HepG2 (cell line): ENCODE results near the gene CTXN1. TPM values are rescaled to one million over a fixed set of nuclear protein-coding genes. Genes with fewer than 3 reads are reported as not detected.

Experiments
- CREB1 ChIP-seq, 2 experiments: fragments of 450-650 bp in 1 of 2; IDR thresholded peaks; 2 replicates each; pipeline ENCODE4 v1.6.1; 2016 to 2017; ENCODE audit warnings: control low read depth in 1 of 2, mild to moderate bottlenecking in 1 of 2, missing compliant biosample characterization in 1 of 2, missing genetic modification characterization in 1 of 2
- EHMT2 ChIP-seq: fragments of 200-600 bp; sonication (generic); IDR thresholded peaks from 2 replicates; pipeline ENCODE4 v1.7.0; 2017; ENCODE audit warnings: antibody characterized with exemption, low read depth, low read length, borderline replicate concordance
- GMEB1 ChIP-seq: sonication (generic); formaldehyde crosslinking; IDR thresholded peaks from 2 replicates; pipeline ENCODE4 v1.5.1; 2020; ENCODE audit warnings: missing genetic modification reagents, mild to moderate bottlenecking, borderline replicate concordance
- HNF1A ChIP-seq, 2 experiments: sonication (generic) in 1 of 2; formaldehyde crosslinking in 1 of 2; IDR thresholded peaks; 2 replicates each; pipeline versions ENCODE4 v1.4.0 to v1.6.1; 2016 to 2020; ENCODE audit warnings: borderline replicate concordance in 1 of 2, low read depth in 1 of 2, mild to moderate bottlenecking in 1 of 2, missing genetic modification reagents in 1 of 2
- KLF11 ChIP-seq: IDR thresholded peaks from 2 replicates; pipeline ENCODE4 v1.6.1; 2016; ENCODE audit warnings: missing compliant biosample characterization
- NFE2L1 ChIP-seq: sonication (generic); formaldehyde crosslinking; IDR thresholded peaks from 2 replicates; pipeline ENCODE4 v1.4.0; 2020; ENCODE audit warnings: missing genetic modification reagents, mild to moderate bottlenecking, borderline replicate concordance
- POGK ChIP-seq: sonication (generic); formaldehyde crosslinking; conservative IDR thresholded peaks from 2 replicates; pipeline ENCODE4 v1.8.0; 2022; ENCODE audit warnings: mild to moderate bottlenecking, moderate library complexity, missing genetic modification reagents
- SIX1 ChIP-seq: sonication (generic); formaldehyde crosslinking; IDR thresholded peaks from 2 replicates; pipeline ENCODE4 v1.4.0; 2020; ENCODE audit warnings: missing genetic modification reagents, borderline replicate concordance
- SP2 ChIP-seq: sonication (generic); formaldehyde crosslinking; IDR thresholded peaks from 2 replicates; pipeline ENCODE4 v1.5.1; 2020; ENCODE audit warnings: mild to moderate bottlenecking, missing genetic modification reagents
- ZBTB42 ChIP-seq: sonication (generic); formaldehyde crosslinking; IDR thresholded peaks from 2 replicates; pipeline ENCODE4 v1.5.0; 2020; ENCODE audit warnings: mild to moderate bottlenecking, missing genetic modification reagents
- ZNF232 ChIP-seq: sonication (generic); formaldehyde crosslinking; IDR thresholded peaks from 2 replicates; pipeline ENCODE4 v1.4.0; 2020; ENCODE audit warnings: missing genetic modification reagents, borderline replicate concordance
- ZNF605 ChIP-seq: sonication (generic); formaldehyde crosslinking; IDR thresholded peaks from 2 replicates; pipeline ENCODE4 v1.8.0; 2022; ENCODE audit warnings: mild to moderate bottlenecking, missing genetic modification reagents
- polyA plus RNA-seq, 8 experiments: library from polyadenylated mRNA; depleted of rRNA in 3 of 8; stranded (reverse) in 7 of 8; unstranded in 1 of 8; fragments of >200 nt; fragmentation: Illumina TruSeq in 4 of 8; extraction: Trizol in 4 of 8; gene quantifications; 2 replicates each; pipeline versions ENCODE4 v1.2.1 to v1.2.3, GENCODE V29; 2011 to 2016; ENCODE audit warnings: low read depth in 4 of 8, missing spikeins in 1 of 8, mixed read lengths in 1 of 8; ENCODE audit not compliant: insufficient read depth in 1 of 8
- total RNA-seq, 5 experiments: library from RNA; depleted of rRNA; stranded (reverse); fragments of >200 nt; fragmentation: Illumina TruSeq; extraction: Trizol; gene quantifications; 2 replicates each; pipeline ENCODE4 v1.2.3, GENCODE V29; 2016; ENCODE audit warnings: low read depth in 1 of 5
- TF ChIP-seq, protein P1 (sequence below): sonication (generic); formaldehyde crosslinking; IDR thresholded peaks from 2 replicates; pipeline ENCODE4 v1.8.1; 2023; ENCODE audit warnings: mild to moderate bottlenecking, inconsistent platforms, moderate library complexity, missing genetic modification reagents, borderline replicate concordance
- TF ChIP-seq, protein P2 (sequence below): sonication (generic); formaldehyde crosslinking; IDR thresholded peaks from 2 replicates; pipeline ENCODE4 v1.5.1; 2020; ENCODE audit warnings: missing genetic modification reagents, mild to moderate bottlenecking, borderline replicate concordance
- TF ChIP-seq, protein P3 (sequence below): sonication (generic); formaldehyde crosslinking; IDR thresholded peaks from 2 replicates; pipeline ENCODE4 v1.8.1; 2023; ENCODE audit warnings: mild to moderate bottlenecking, moderate library complexity, missing genetic modification reagents
- TF ChIP-seq, protein P4 (sequence below): IDR thresholded peaks from 2 replicates; pipeline ENCODE4 v1.6.1; 2016

Gene CTXN1
- total and polyA plus RNA-seq, 2 of the 13 experiments (the other 11 are each of a cell fraction or from before 2014, with no cell fraction given): 0.11 TPM; not detected in 1

- TF ChIP-seq GMEB1 (CRISPR knock-in tag) (no peak), NFE2L1 (CRISPR knock-in tag) (no peak), SP2 (CRISPR knock-in tag) (no peak), ZNF232 (CRISPR knock-in tag) (no peak), ZNF605 (CRISPR knock-in tag) (no peak), SIX1 (CRISPR knock-in tag) (no peak), CREB1 (IDR thresholded peaks at IDR 0.05) (peak; percentile 14; the same call in 1 of the 2 replicates), CREB1 (CRISPR knock-in tag; IDR thresholded peaks at IDR 0.05) (no peak), ZBTB42 (no peak), POGK (peak; percentile 52; the same call in 1 of the 2 replicates), EHMT2 (no peak), HNF1A (IDR thresholded peaks at IDR 0.05; ENCODE audit: low read depth) (no peak), HNF1A (CRISPR knock-in tag; IDR thresholded peaks at IDR 0.05; ENCODE audit: borderline replicate concordance) (no peak), KLF11 (CRISPR knock-in tag) (no peak)
- TF ChIP-seq, protein P1, sequence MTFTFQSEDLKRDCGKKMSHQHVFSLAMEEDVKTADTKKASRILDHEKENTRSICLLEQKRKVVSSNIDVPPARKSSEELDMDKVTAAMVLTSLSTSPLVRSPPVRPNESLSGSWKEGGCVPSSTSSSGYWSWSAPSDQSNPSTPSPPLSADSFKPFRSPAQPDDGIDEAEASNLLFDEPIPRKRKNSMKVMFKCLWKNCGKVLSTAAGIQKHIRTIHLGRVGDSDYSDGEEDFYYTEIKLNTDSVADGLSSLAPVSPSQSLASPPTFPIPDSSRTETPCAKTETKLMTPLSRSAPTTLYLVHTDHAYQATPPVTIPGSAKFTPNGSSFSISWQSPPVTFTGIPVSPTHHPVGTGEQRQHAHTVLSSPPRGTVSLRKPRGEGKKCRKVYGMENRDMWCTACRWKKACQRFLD (CRISPR knock-in tag): no peak
- TF ChIP-seq, protein P2, sequence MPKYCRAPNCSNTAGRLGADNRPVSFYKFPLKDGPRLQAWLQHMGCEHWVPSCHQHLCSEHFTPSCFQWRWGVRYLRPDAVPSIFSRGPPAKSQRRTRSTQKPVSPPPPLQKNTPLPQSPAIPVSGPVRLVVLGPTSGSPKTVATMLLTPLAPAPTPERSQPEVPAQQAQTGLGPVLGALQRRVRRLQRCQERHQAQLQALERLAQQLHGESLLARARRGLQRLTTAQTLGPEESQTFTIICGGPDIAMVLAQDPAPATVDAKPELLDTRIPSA (CRISPR knock-in tag): no peak
- TF ChIP-seq, protein P3, sequence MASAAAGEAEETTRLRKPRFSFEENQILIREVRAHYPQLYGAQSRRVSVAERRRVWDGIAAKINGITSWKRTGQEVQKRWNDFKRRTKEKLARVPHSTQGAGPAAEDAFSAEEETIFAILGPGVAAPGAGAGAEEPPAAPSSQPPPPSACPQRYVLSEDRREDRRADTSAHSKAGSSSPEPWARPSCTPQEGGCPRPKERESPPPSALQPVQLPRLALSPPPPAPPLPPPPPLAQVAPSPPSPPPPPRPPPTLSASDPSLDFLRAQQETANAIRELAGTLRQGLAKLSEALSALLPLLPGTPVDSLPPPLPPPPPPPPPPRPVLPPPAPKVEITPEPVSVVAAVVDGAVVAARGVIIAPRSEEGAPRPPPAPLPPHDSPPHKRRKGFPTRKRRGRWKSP (CRISPR knock-in tag): peak; percentile 63; the same call in 1 of the 2 replicates
- TF ChIP-seq, protein P4, sequence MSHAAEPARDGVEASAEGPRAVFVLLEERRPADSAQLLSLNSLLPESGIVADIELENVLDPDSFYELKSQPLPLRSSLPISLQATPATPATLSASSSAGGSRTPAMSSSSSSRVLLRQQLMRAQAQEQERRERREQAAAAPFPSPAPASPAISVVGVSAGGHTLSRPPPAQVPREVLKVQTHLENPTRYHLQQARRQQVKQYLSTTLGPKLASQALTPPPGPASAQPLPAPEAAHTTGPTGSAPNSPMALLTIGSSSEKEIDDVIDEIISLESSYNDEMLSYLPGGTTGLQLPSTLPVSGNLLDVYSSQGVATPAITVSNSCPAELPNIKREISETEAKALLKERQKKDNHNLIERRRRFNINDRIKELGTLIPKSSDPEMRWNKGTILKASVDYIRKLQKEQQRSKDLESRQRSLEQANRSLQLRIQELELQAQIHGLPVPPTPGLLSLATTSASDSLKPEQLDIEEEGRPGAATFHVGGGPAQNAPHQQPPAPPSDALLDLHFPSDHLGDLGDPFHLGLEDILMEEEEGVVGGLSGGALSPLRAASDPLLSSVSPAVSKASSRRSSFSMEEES: no peak
Observed at GRCh38 chr19:7897292-7897691, 28.6 kb downstream of the CTXN1 start (continued).
